SK-N-MC (cell line): ENCODE results near the gene KLHL29.

Experiments
- DNase-seq: peaks from one replicate; pipeline ENCODE4 v3.0.0-alpha.2; 2011; ENCODE audit warnings: low read depth, low spot score
- H3K27ac ChIP-seq: fragments of 200-600 bp; sonication (generic); 2 replicates; pipeline ENCODE4 v1.5.1; 2016; ENCODE audit warnings: mixed run types
- H3K36me3 ChIP-seq: fragments of 200-600 bp; sonication (generic); 2 replicates; pipeline ENCODE4 v1.6.1; 2017; ENCODE audit warnings: antibody characterized with exemption, low read length, mixed read lengths; ENCODE audit not compliant: insufficient read depth
- H3K4me3 ChIP-seq: fragments of 200-600 bp; sonication (generic); 2 replicates; pipeline ENCODE4 v1.5.1; 2016
- H3K9ac ChIP-seq: fragments of 200-600 bp; sonication (generic); 2 replicates; pipeline ENCODE4 v1.8.0; 2017; ENCODE audit warnings: mixed run types, mixed read lengths; ENCODE audit not compliant: insufficient read length
- H3K9me3 ChIP-seq: fragments of 200-600 bp; sonication (generic); 2 replicates; pipeline ENCODE4 v1.6.1; 2017; ENCODE audit warnings: low read depth, mild to moderate bottlenecking, antibody characterized with exemption, low read length, moderate library complexity, mixed read lengths
- EZH2 ChIP-seq: fragments of 200-600 bp; sonication (generic); IDR thresholded peaks from one replicate; pipeline ENCODE4 v1.6.1; 2017; ENCODE audit warnings: antibody characterized with exemption
- FOXP2 ChIP-seq: optimal IDR thresholded peaks from 2 replicates; pipeline ENCODE3; 2011; ENCODE audit warnings: mild to moderate bottlenecking, moderate library complexity; ENCODE audit not compliant: insufficient read depth; ENCODE audit errors: extremely low read length, control extremely low read depth
- POLR2AphosphoS5 ChIP-seq: IDR thresholded peaks from 2 replicates; pipeline ENCODE4 v1.6.1; 2012; ENCODE audit warnings: mild to moderate bottlenecking, low read depth, low read length, borderline replicate concordance

KLHL29 gene

DNA sequence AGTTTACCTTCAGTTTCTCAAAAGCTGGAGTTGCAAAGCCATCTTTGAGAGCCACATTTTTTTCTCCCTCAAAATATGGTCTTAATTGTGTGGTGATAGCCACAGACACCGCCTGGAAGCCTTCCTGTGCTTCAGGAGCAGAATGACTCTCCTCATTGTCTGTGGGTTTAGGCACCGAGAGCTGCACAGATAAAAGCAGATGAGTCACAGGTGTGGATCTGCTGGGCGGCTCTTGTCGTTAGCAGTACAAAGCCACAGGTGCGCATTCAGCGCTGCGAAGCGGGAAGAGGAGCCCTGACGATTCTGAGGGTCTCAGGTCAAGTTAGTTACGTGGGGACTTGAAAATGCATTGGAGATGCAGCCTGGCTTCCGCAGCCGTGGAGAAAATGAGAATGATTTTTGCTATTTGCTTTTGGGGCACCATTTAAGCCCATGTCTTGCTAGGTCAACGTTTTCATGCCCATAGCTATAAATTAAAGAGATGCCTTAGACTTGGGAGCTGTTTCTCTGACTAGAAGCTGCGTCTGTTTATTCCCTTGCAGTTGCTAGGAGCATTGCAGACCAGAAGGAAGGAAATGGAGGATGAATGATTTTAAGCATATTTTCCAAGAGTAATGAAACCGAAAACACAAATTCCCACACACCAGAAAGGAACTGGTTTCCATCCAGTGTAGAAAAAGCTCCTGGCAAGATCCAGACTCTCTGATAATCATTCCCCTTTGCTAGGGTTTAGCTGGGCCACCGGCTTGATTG, 51.5 kb downstream of the KLHL29 start:
- Histone ChIP-seq H3K9ac (no peak overlapping the region), H3K9me3 (peaks cover 5% of the 10 kb centered on the region; the same call in 1 of the 2 replicates), H3K27ac (no peak overlapping the region), H3K4me3 (no peak overlapping the region), H3K36me3 (no peaks in the 10 kb centered on the region)
- no peak for DNase-seq
- TF ChIP-seq FOXP2 (no peak), POLR2AphosphoS5 (no peak), EZH2 (no peak)

DNA sequence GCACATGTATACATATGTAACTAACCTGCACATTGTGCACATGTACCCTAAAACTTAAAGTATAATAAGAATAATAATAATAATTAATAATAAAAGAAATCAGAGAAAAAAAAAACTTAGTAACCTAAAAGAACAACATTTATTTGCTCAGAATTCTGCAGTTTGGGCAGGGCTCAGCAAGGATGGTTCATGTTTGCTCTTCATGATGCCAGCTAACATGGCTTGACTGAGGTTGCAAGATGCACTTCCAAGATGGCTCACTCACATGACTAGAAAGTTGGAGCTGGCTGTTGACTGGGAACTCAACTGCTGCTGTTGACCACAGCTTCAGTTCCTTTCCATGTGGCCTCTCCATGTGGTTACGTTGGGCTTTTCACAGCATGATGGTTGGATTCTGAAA, 56.4 kb downstream of the KLHL29 start:
- Histone ChIP-seq H3K36me3 (no peaks in the 10 kb centered on the region), H3K4me3 (no peak overlapping the region), H3K9me3 (peaks cover 5% of the 10 kb centered on the region; the same call in 1 of the 2 replicates), H3K27ac (no peak overlapping the region), H3K9ac (no peak overlapping the region)
- no peak for TF ChIP-seq EZH2
- TF ChIP-seq FOXP2, result no peak
- no peak for TF ChIP-seq POLR2AphosphoS5
- no peak for DNase-seq

DNA sequence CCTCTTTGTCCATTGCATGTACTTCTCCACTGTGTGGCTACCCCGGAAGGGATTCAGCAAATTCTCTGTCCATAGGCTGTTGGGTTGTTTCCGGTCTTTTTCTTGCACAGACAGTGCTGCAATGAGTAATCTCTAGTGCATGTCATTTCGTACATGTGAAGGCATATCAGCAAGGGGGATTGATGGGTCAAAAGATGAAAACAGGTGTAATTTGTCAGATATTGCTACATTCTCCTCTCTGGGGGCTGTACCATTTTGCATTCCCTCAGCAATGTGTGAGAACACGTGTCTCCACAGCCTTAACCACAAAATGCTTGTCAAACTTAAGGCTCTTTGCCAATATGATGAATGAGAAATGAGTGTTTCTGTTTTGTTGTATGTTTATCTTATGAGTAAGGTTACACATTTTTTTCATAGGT, 60.5 kb downstream of the KLHL29 start:
- DNase-seq, result no peak
- H3K4me3 ChIP-seq, result no peak overlapping the region
- H3K9ac ChIP-seq, result no peak overlapping the region
- H3K9me3 ChIP-seq, result no peaks in the 10 kb centered on the region
- no peak overlapping the region for H3K27ac ChIP-seq
- TF ChIP-seq FOXP2 (no peak), POLR2AphosphoS5 (no peak), EZH2 (no peak)
- no peaks in the 10 kb centered on the region for H3K36me3 ChIP-seq

DNA sequence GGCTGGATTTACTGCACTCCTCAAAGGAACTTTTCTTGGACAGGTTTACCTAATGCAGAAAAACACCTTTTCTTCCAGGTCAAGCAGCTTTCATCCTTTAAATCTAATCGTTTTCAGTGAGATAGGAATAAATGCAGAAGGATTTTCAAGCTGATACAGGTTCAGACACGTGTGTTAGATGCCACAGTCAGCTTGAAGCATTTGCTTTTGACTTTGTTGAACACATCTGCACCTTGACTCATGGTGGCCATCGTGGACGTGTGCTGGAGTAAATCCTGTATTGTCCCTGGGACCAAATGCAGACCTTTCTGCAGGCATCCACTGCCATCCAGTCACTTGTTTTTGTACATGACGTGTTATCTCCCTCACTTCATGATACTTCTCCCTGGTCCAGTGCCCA, 61.9 kb downstream of the KLHL29 start:
- no peak overlapping the region for H3K27ac ChIP-seq
- no peaks in the 10 kb centered on the region for H3K9me3 ChIP-seq

GRCh38 chr2:23447405-23447804, 62.4 kb downstream of the KLHL29 start:
- no peak for DNase-seq

More for the DNA sequence above, 61.9 kb downstream of the KLHL29 start:
- no peak overlapping the region for H3K4me3 ChIP-seq
- H3K36me3 ChIP-seq, result no peaks in the 10 kb centered on the region
- TF ChIP-seq FOXP2 (no peak), EZH2 (no peak), POLR2AphosphoS5 (no peak)
- DNase-seq, result no peak
- H3K9ac ChIP-seq, result no peak overlapping the region

GRCh38 chr2:23448906-23449305, 63.9 kb downstream of the KLHL29 start:
- Histone ChIP-seq H3K4me3 (no peak overlapping the region), H3K36me3 (no peaks in the 10 kb centered on the region), H3K27ac (no peak overlapping the region), H3K9ac (no peak overlapping the region), H3K9me3 (no peaks in the 10 kb centered on the region)
- no peak for TF ChIP-seq FOXP2
- TF ChIP-seq EZH2, result no peak
- no peak for TF ChIP-seq POLR2AphosphoS5
- no peak for DNase-seq

More at GRCh38 chr2:23447405-23447804, 62.4 kb downstream of the KLHL29 start:
- no peaks in the 10 kb centered on the region for H3K36me3 ChIP-seq
- H3K4me3 ChIP-seq, result no peak overlapping the region
- no peak overlapping the region for H3K27ac ChIP-seq
- TF ChIP-seq FOXP2 (no peak), POLR2AphosphoS5 (no peak), EZH2 (no peak)
- no peak overlapping the region for H3K9ac ChIP-seq
- no peaks in the 10 kb centered on the region for H3K9me3 ChIP-seq

- Histone ChIP-seq H3K9ac (no peak overlapping the region), H3K27ac (no peak overlapping the region), H3K36me3 (no peaks in the 10 kb centered on the region), H3K4me3 (no peak overlapping the region), H3K9me3 (no peaks in the 10 kb centered on the region)
- TF ChIP-seq EZH2 (no peak), FOXP2 (no peak), POLR2AphosphoS5 (no peak)
- no peak for DNase-seq
Observed at GRCh38 chr2:23449413-23449812, 64.4 kb downstream of the KLHL29 start.

GRCh38 chr2:23449831-23450331, 64.9 kb downstream of the KLHL29 start:
- no peak for DNase-seq
- no peak overlapping the region for H3K27ac ChIP-seq
- no peak overlapping the region for H3K9ac ChIP-seq
- no peaks in the 10 kb centered on the region for H3K36me3 ChIP-seq
- TF ChIP-seq EZH2 (no peak), POLR2AphosphoS5 (no peak), FOXP2 (no peak)
- no peaks in the 10 kb centered on the region for H3K9me3 ChIP-seq
- no peak overlapping the region for H3K4me3 ChIP-seq

GRCh38 chr2:23452372-23452771, 67.4 kb downstream of the KLHL29 start:
- no peaks in the 10 kb centered on the region for H3K9me3 ChIP-seq
- H3K4me3 ChIP-seq, result peak overlapping the region; percentile 71; the same call in 1 of the 2 replicates
- H3K9ac ChIP-seq, result no peak overlapping the region
- TF ChIP-seq POLR2AphosphoS5 (no peak), EZH2 (no peak), FOXP2 (no peak)
- H3K36me3 ChIP-seq, result no peaks in the 10 kb centered on the region
- H3K27ac ChIP-seq, result peak overlapping the region; percentile 92
- DNase-seq, result no peak
